ENCODE data around the gene TMBIM6. TPM values are rescaled to one million over a fixed set of nuclear protein-coding genes. Genes with fewer than 3 reads are reported as not detected.

Gene TMBIM6
- total RNA-seq, 1 experiment from 2014 or later = 600 TPM

- BruUV-seq (replicated peaks) = no TSS peak
- no peak for DNase-seq
- Mint-ChIP-seq H3K4me1 (ENCODE audit: low read depth, unreplicated experiment) (no peaks in the 10 kb centered on the region), H3K36me3 (ENCODE audit: insufficient read depth, unreplicated experiment) (no peaks in the 10 kb centered on the region), H3K9me3 (ENCODE audit: low read depth, unreplicated experiment) (peaks cover 3% of the 10 kb centered on the region), H3K27me3 (ENCODE audit: unreplicated experiment) (no peaks in the 10 kb centered on the region), H3K4me3 (ENCODE audit: low read depth, unreplicated experiment) (no peak overlapping the region), H3K27ac (ENCODE audit: unreplicated experiment) (no peak overlapping the region)
- intact Hi-C loops (cut with micrococcal nuclease; ENCODE audit: unreplicated experiment) = no loop called here
- no peak for TF ChIP-seq CTCF (IDR thresholded peaks at IDR 0.05; ENCODE audit: unreplicated experiment)
- CTCF ChIA-PET = no interaction called here
Observed at GRCh38 chr12:49790741-49791555, 49.6 kb downstream of the TMBIM6 start.

- Mint-ChIP-seq H3K4me1 (ENCODE audit: low read depth, unreplicated experiment) (no peaks in the 10 kb centered on the region), H3K36me3 (ENCODE audit: insufficient read depth, unreplicated experiment) (no peaks in the 10 kb centered on the region), H3K4me3 (ENCODE audit: low read depth, unreplicated experiment) (no peak overlapping the region), H3K27me3 (ENCODE audit: unreplicated experiment) (no peaks in the 10 kb centered on the region), H3K9me3 (ENCODE audit: low read depth, unreplicated experiment) (peaks cover 3% of the 10 kb centered on the region), H3K27ac (ENCODE audit: unreplicated experiment) (no peak overlapping the region)
- no TSS peak for BruUV-seq (replicated peaks)
- DNase-seq = no peak
- CTCF ChIA-PET = no interaction called here
- no peak for TF ChIP-seq CTCF (IDR thresholded peaks at IDR 0.05; ENCODE audit: unreplicated experiment)
- intact Hi-C loops (cut with micrococcal nuclease; ENCODE audit: unreplicated experiment) = no loop called here
Observed at GRCh38 chr12:49791700-49792099, 50.3 kb downstream of the TMBIM6 start.

- peaks cover 3% of the 10 kb centered on the region for H3K9me3 Mint-ChIP-seq (ENCODE audit: low read depth, unreplicated experiment)
- no peak for DNase-seq
- no peak overlapping the region for H3K4me3 Mint-ChIP-seq (ENCODE audit: low read depth, unreplicated experiment)
- TF ChIP-seq CTCF (IDR thresholded peaks at IDR 0.05; ENCODE audit: unreplicated experiment) = no peak
- no peaks in the 10 kb centered on the region for H3K4me1 Mint-ChIP-seq (ENCODE audit: low read depth, unreplicated experiment)
- BruUV-seq (replicated peaks) = no TSS peak
- peaks cover 4% of the 10 kb centered on the region for H3K36me3 Mint-ChIP-seq (ENCODE audit: insufficient read depth, unreplicated experiment)
- intact Hi-C loops (cut with micrococcal nuclease; ENCODE audit: unreplicated experiment) = no loop called here
- CTCF ChIA-PET = interaction anchor here (0.6 kb wide), 1 partner anchor 117 kb away, joined by 4 read pairs; no protein-coding TSS in a partner anchor
- H3K27me3 Mint-ChIP-seq (ENCODE audit: unreplicated experiment) = no peaks in the 10 kb centered on the region
- no peak overlapping the region for H3K27ac Mint-ChIP-seq (ENCODE audit: unreplicated experiment)
Observed at GRCh38 chr12:49792181-49792970, 51.0 kb downstream of the TMBIM6 start.

GRCh38 chr12:49792976-49793580 is 51.7 kb downstream of the TMBIM6 start:
- H3K4me1 Mint-ChIP-seq (ENCODE audit: low read depth, unreplicated experiment) = no peaks in the 10 kb centered on the region
- no peak for TF ChIP-seq CTCF (IDR thresholded peaks at IDR 0.05; ENCODE audit: unreplicated experiment)
- intact Hi-C loops (cut with micrococcal nuclease; ENCODE audit: unreplicated experiment) = no loop called here
- no peak for DNase-seq
- H3K27me3 Mint-ChIP-seq (ENCODE audit: unreplicated experiment) = no peaks in the 10 kb centered on the region
- CTCF ChIA-PET = interaction anchor here (0.5 kb wide), 1 partner anchor 35 kb away, joined by 4 read pairs; the partner anchor contains the start of gene NCKAP5L
- H3K36me3 Mint-ChIP-seq (ENCODE audit: insufficient read depth, unreplicated experiment) = peaks cover 5% of the 10 kb centered on the region
- no peak overlapping the region for H3K27ac Mint-ChIP-seq (ENCODE audit: unreplicated experiment)
- BruUV-seq (replicated peaks) = no TSS peak
- H3K4me3 Mint-ChIP-seq (ENCODE audit: low read depth, unreplicated experiment) = no peak overlapping the region
- no peaks in the 10 kb centered on the region for H3K9me3 Mint-ChIP-seq (ENCODE audit: low read depth, unreplicated experiment)

All from Calu3 (cell line).